Liver (tissue), 9 donors: ENCODE measurements around the gene TINAGL1. TPM values are rescaled to one million over a fixed set of nuclear protein-coding genes. Genes with fewer than 3 reads are reported as not detected.

Source experiments
- DNase-seq: peaks from one replicate; pipeline ENCODE4 v3.0.0-alpha.2; 2017; ENCODE audit warnings: low spot score
- H3K27ac ChIP-seq, 2 donors: one replicate each; pipeline ENCODE4 v1.7.0; 2013; ENCODE audit warnings: inconsistent platforms in 2 of 2, low read length in 2 of 2, control low read depth in 1 of 2, low read depth in 1 of 2, mild to moderate bottlenecking in 1 of 2
- H3K27me3 ChIP-seq, 4 donors: one replicate each; pipeline versions ENCODE4 v1.6.1 to v1.7.0; 2013; ENCODE audit warnings: low read length in 3 of 4, inconsistent platforms in 1 of 4, mild to moderate bottlenecking in 1 of 4, moderate library complexity in 1 of 4; ENCODE audit not compliant: control insufficient read depth in 4 of 4, insufficient read depth in 4 of 4
- H3K36me3 ChIP-seq, 4 donors: one replicate each; pipeline versions ENCODE4 v1.6.1 to v1.7.0; 2013; ENCODE audit warnings: low read length in 3 of 4, mild to moderate bottlenecking in 3 of 4, low read depth in 1 of 4, moderate library complexity in 1 of 4; ENCODE audit not compliant: control insufficient read depth in 4 of 4, insufficient read depth in 3 of 4
- H3K4me1 ChIP-seq, 4 donors: one replicate each; pipeline versions ENCODE4 v1.6.1 to v1.7.0; 2013; ENCODE audit warnings: low read length in 3 of 4, mild to moderate bottlenecking in 3 of 4, moderate library complexity in 1 of 4; ENCODE audit not compliant: control insufficient read depth in 4 of 4, insufficient read depth in 4 of 4
- H3K4me3 ChIP-seq, 3 donors: one replicate each; pipeline versions ENCODE4 v1.6.1 to v1.7.0; 2013; ENCODE audit warnings: low read length in 3 of 3, control low read depth in 1 of 3, low read depth in 1 of 3, mild to moderate bottlenecking in 1 of 3
- H3K9ac ChIP-seq, 2 donors: one replicate each; pipeline ENCODE4 v1.7.0; 2013; ENCODE audit warnings: low read length in 2 of 2, mild to moderate bottlenecking in 2 of 2, moderate library complexity in 2 of 2, control low read depth in 1 of 2, low read depth in 1 of 2
- H3K9me3 ChIP-seq, 4 donors: one replicate each; pipeline versions ENCODE4 v1.6.1 to v1.7.0; 2013; ENCODE audit warnings: low read length in 3 of 4; ENCODE audit not compliant: control insufficient read depth in 4 of 4
- EGR1 ChIP-seq, 2 donors: IDR thresholded peaks; 2 replicates each; pipeline ENCODE4 v1.6.1; 2016 to 2018; ENCODE audit warnings: antibody characterized with exemption in 2 of 2, low read depth in 2 of 2
- FOXA1 ChIP-seq: IDR thresholded peaks from 2 replicates; pipeline ENCODE4 v1.6.1; 2016; ENCODE audit warnings: antibody characterized with exemption
- FOXA2 ChIP-seq: IDR thresholded peaks from 2 replicates; pipeline ENCODE4 v1.6.1; 2016; ENCODE audit warnings: antibody characterized with exemption
- GABPA ChIP-seq, 2 donors: IDR thresholded peaks in 1 of 2; conservative IDR thresholded peaks in 1 of 2; 2 replicates each; pipeline ENCODE4 v1.6.1; 2016; ENCODE audit warnings: antibody characterized with exemption in 2 of 2, mild to moderate bottlenecking in 1 of 2, moderate library complexity in 1 of 2
- HNF4G ChIP-seq: IDR thresholded peaks from 2 replicates; pipeline ENCODE4 v1.6.1; 2016; ENCODE audit warnings: antibody characterized with exemption
- JUND ChIP-seq, 2 donors: IDR thresholded peaks; 2 replicates each; pipeline ENCODE4 v1.6.1; 2016; ENCODE audit warnings: antibody characterized with exemption in 2 of 2
- NR2F2 ChIP-seq: IDR thresholded peaks from 2 replicates; pipeline ENCODE4 v1.6.1; 2016; ENCODE audit warnings: antibody characterized with exemption
- RAD21 ChIP-seq, 2 donors: IDR thresholded peaks; 2 replicates each; pipeline ENCODE4 v1.6.1; 2016; ENCODE audit warnings: antibody characterized with exemption in 2 of 2, mild to moderate bottlenecking in 2 of 2
- RXRA ChIP-seq, 2 donors: IDR thresholded peaks; 2 replicates each; pipeline ENCODE4 v1.6.1; 2017 to 2018; ENCODE audit warnings: antibody characterized with exemption in 2 of 2, mild to moderate bottlenecking in 1 of 2
- TAF1 ChIP-seq: conservative IDR thresholded peaks from 2 replicates; pipeline ENCODE4 v1.6.1; 2016; ENCODE audit warnings: antibody characterized with exemption, mild to moderate bottlenecking
- WGBS: extraction: QIAGEN DNeasy Blood & Tissue Kit; methylation state at CpG from one replicate; pipeline ENCODE4 v1.1.7; 2013; 5-methylcytosine and 5-hydroxymethylcytosine counted together
- polyA plus RNA-seq, 2 donors: library from polyadenylated mRNA; stranded (reverse) in 1 of 2; unstranded in 1 of 2; fragments of 200-250 nt in 1 of 2; fragments of >200 nt in 1 of 2; fragmentation: Nextera tagmentation in 1 of 2; extraction: Ambion mirVana in 1 of 2; gene quantifications; one replicate each; pipeline versions ENCODE4 v1.2.1 to v1.2.3, GENCODE V29; 2013 to 2015
- total RNA-seq, 2 donors: library from RNA; depleted of rRNA; stranded (reverse); fragments of >200 nt; gene quantifications; one replicate each; pipeline ENCODE4 v1.2.3, GENCODE V29; 2014
- TF ChIP-seq, protein P1 (sequence below): IDR thresholded peaks from 2 replicates; pipeline ENCODE4 v1.6.1; 2016; ENCODE audit warnings: antibody characterized with exemption, mild to moderate bottlenecking
- TF ChIP-seq, protein P2 (sequence below): IDR thresholded peaks from 2 replicates; pipeline ENCODE4 v1.6.1; 2016; ENCODE audit warnings: antibody characterized with exemption
- TF ChIP-seq, protein P3 (sequence below): IDR thresholded peaks from 2 replicates; pipeline ENCODE4 v1.6.1; 2016; ENCODE audit warnings: antibody characterized with exemption
- TF ChIP-seq, protein P4 (sequence below): fragments of 150-350 bp; IDR thresholded peaks from 2 replicates; pipeline ENCODE4 v1.5.1; 2017; ENCODE audit warnings: improper control_type of control experiment, low read depth, low read length; ENCODE audit not compliant: missing input control
- donor health status: healthy.
- donor health status: healthy.
- donor health status: healthy.
- donor health status: healthy.
- donor health status: healthy.

Gene TINAGL1
- total and polyA plus RNA-seq, 4 donors = 8.7 to 52.9 (median 25.6) TPM

DNA sequence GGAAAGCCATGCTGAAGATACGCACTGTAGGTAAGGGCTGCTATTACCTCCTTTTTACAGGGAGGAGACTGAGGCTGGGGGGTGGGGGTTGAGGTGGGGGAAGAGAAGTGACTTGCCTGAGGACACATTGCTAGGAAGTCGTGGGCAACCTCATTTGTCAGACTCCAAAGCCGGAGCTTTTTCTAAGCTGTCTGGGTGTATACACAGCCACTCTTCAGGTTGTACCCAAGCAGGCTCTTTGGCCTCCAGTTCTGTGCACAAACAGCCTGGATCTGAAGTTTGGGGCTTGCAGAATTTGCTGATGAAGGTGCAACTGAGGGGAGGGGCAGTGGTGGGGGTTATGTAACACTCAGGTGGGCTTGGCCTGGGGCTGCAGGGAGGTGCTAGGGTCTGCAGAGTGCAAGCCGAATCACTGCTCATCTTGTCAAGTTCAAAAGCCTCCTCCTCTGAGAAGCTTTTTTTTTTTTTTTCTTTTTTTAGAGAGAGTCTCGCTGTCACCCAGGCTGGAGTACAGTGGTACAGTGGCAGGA lies 16.9 kb downstream of the TINAGL1 start (continued):
- TF ChIP-seq, protein P1, sequence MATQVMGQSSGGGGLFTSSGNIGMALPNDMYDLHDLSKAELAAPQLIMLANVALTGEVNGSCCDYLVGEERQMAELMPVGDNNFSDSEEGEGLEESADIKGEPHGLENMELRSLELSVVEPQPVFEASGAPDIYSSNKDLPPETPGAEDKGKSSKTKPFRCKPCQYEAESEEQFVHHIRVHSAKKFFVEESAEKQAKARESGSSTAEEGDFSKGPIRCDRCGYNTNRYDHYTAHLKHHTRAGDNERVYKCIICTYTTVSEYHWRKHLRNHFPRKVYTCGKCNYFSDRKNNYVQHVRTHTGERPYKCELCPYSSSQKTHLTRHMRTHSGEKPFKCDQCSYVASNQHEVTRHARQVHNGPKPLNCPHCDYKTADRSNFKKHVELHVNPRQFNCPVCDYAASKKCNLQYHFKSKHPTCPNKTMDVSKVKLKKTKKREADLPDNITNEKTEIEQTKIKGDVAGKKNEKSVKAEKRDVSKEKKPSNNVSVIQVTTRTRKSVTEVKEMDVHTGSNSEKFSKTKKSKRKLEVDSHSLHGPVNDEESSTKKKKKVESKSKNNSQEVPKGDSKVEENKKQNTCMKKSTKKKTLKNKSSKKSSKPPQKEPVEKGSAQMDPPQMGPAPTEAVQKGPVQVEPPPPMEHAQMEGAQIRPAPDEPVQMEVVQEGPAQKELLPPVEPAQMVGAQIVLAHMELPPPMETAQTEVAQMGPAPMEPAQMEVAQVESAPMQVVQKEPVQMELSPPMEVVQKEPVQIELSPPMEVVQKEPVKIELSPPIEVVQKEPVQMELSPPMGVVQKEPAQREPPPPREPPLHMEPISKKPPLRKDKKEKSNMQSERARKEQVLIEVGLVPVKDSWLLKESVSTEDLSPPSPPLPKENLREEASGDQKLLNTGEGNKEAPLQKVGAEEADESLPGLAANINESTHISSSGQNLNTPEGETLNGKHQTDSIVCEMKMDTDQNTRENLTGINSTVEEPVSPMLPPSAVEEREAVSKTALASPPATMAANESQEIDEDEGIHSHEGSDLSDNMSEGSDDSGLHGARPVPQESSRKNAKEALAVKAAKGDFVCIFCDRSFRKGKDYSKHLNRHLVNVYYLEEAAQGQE = no peak
- TF ChIP-seq JUND (IDR thresholded peaks at IDR 0.05) = no peak
- TF ChIP-seq TAF1 = no peak
- no peak for TF ChIP-seq EGR1 (IDR thresholded peaks at IDR 0.05; ENCODE audit: low read depth in 2 of 2)
- TF ChIP-seq RXRA (IDR thresholded peaks at IDR 0.05) = no peak
- no peak for TF ChIP-seq NR2F2

DNA sequence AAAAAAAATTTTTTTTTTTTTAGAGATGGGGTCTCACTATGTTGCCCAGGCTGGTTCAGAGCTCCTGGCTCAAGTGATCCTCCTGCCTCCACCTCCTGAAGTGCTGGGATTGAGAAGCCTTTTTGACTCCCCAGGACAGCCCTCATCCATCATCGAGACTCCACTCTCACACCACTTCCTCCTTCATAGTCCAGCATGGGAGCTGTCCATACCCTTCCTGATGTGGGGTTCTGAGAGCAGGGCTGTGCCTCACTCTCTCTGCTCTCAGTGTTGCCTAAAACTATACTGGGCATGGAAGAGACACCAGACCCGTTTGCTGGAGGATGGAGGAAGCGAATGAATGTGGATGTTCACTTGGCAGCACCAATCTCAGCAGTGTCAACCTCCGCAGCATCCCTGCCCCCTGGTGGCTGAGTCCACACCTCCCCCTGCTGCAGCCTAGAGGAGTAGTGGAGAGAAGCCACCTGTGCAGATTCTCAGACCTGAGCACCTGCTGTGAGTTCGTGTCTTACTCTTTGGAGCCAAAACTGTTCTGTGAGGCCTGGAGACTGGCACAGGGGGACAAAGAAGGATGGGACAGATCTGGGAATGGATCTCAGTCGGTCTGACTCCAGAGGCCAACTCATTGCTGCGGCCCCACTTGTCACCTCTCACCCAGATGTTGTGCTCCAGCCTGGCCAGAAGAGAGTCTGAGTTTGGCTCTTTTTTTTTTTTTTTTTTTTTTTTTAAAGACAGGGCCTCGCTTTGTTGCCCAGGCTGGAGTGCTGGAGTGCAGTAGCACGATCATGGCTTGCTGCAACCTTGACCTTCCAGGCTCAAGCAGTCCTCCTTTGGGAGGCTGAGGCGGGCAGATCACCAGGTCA lies 17.7 kb downstream of the TINAGL1 start:
- H3K27ac ChIP-seq = no peak overlapping the region
- 39% methylated on average over 10 of the region's 10 CpGs for WGBS
- no peak overlapping the region for H3K9ac ChIP-seq
- H3K9me3 ChIP-seq = no peaks in the 10 kb centered on the region
- DNase-seq = peak; percentile 79
- no peaks in the 10 kb centered on the region for H3K27me3 ChIP-seq
- peaks cover 0 to 1% (median 0%) of the 10 kb centered on the region in 4 donors for H3K4me1 ChIP-seq
- no peaks in the 10 kb centered on the region for H3K36me3 ChIP-seq
- no peak overlapping the region for H3K4me3 ChIP-seq
- no peak for TF ChIP-seq NR2F2
- TF ChIP-seq TAF1 = no peak
- no peak for TF ChIP-seq EGR1 (IDR thresholded peaks at IDR 0.05; ENCODE audit: low read depth in 2 of 2)
- TF ChIP-seq RAD21 (IDR thresholded peaks at IDR 0.05) = peak; percentile 88 to 94
- TF ChIP-seq, protein P2, sequence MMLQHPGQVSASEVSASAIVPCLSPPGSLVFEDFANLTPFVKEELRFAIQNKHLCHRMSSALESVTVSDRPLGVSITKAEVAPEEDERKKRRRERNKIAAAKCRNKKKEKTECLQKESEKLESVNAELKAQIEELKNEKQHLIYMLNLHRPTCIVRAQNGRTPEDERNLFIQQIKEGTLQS = no peak
- no peak for TF ChIP-seq FOXA2
- no peak for TF ChIP-seq HNF4G
- TF ChIP-seq, protein P3, sequence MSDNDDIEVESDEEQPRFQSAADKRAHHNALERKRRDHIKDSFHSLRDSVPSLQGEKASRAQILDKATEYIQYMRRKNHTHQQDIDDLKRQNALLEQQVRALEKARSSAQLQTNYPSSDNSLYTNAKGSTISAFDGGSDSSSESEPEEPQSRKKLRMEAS = no peak
- TF ChIP-seq JUND (IDR thresholded peaks at IDR 0.05) = no peak
- no peak for TF ChIP-seq FOXA1
- TF ChIP-seq, protein P4, sequence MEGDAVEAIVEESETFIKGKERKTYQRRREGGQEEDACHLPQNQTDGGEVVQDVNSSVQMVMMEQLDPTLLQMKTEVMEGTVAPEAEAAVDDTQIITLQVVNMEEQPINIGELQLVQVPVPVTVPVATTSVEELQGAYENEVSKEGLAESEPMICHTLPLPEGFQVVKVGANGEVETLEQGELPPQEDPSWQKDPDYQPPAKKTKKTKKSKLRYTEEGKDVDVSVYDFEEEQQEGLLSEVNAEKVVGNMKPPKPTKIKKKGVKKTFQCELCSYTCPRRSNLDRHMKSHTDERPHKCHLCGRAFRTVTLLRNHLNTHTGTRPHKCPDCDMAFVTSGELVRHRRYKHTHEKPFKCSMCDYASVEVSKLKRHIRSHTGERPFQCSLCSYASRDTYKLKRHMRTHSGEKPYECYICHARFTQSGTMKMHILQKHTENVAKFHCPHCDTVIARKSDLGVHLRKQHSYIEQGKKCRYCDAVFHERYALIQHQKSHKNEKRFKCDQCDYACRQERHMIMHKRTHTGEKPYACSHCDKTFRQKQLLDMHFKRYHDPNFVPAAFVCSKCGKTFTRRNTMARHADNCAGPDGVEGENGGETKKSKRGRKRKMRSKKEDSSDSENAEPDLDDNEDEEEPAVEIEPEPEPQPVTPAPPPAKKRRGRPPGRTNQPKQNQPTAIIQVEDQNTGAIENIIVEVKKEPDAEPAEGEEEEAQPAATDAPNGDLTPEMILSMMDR = peak; percentile 87
- TF ChIP-seq, protein P1 = no peak
- no peak for TF ChIP-seq RXRA (IDR thresholded peaks at IDR 0.05)
- no peak for TF ChIP-seq GABPA (IDR thresholded peaks at IDR 0.05 in 1 of 2, conservative IDR thresholded peaks at IDR 0.05 in 1 of 2)
